Measurements from ENCODE around the gene HVCN1.
"Not testable (repeated sequence)": the region's sequence is repeated elsewhere in the genome, so short reads cannot be mapped to it uniquely, and the experiment has no call there.

Gene HVCN1

GRCh38 chr12:110667671-110668070 lies 21.2 kb downstream of the HVCN1 start:
- TF ChIP-seq, protein P1, sequence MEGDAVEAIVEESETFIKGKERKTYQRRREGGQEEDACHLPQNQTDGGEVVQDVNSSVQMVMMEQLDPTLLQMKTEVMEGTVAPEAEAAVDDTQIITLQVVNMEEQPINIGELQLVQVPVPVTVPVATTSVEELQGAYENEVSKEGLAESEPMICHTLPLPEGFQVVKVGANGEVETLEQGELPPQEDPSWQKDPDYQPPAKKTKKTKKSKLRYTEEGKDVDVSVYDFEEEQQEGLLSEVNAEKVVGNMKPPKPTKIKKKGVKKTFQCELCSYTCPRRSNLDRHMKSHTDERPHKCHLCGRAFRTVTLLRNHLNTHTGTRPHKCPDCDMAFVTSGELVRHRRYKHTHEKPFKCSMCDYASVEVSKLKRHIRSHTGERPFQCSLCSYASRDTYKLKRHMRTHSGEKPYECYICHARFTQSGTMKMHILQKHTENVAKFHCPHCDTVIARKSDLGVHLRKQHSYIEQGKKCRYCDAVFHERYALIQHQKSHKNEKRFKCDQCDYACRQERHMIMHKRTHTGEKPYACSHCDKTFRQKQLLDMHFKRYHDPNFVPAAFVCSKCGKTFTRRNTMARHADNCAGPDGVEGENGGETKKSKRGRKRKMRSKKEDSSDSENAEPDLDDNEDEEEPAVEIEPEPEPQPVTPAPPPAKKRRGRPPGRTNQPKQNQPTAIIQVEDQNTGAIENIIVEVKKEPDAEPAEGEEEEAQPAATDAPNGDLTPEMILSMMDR (IDR thresholded peaks at IDR 0.05; ENCODE audit: low read depth, low read length), result no peak
- DNase-seq (ENCODE audit: extremely low read depth, low read depth), result no peak

DNA sequence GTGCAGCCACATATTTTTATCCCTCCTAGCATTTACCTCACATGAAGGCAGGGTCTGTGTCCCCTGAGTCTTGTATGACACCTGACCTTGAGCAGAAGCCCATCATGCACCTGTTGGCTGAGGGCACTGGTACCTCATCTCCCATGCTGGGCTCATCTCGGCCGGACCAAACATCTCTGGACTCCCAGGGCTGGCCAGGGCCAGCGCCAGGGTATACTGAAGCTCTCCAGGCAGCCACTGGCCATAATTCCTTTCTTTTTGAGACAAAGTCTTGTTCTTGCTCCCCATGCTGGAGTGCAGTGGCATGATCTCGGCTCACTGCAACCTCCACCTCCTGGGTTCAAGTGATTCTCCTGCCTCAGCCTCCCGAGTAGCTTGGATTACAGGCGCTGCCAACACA lies 22.0 kb downstream of the HVCN1 start:
- DNase-seq (ENCODE audit: extremely low read depth, low read depth), result no peak

GRCh38 chr12:110661337-110661972 lies 27.5 kb downstream of the HVCN1 start:
- no peak for DNase-seq (ENCODE audit: extremely low read depth, low read depth)
- TF ChIP-seq, protein P1 (IDR thresholded peaks at IDR 0.05; ENCODE audit: low read depth, low read length), result no peak

More for the DNA sequence above, 22.0 kb downstream of the HVCN1 start:
- TF ChIP-seq, protein P1 (IDR thresholded peaks at IDR 0.05; ENCODE audit: low read depth, low read length), result no peak

GRCh38 chr12:110658878-110659277 lies 30.0 kb downstream of the HVCN1 start:
- TF ChIP-seq, protein P1 (IDR thresholded peaks at IDR 0.05; ENCODE audit: low read depth, low read length), result no peak
- DNase-seq (ENCODE audit: extremely low read depth, low read depth), result no peak

DNA sequence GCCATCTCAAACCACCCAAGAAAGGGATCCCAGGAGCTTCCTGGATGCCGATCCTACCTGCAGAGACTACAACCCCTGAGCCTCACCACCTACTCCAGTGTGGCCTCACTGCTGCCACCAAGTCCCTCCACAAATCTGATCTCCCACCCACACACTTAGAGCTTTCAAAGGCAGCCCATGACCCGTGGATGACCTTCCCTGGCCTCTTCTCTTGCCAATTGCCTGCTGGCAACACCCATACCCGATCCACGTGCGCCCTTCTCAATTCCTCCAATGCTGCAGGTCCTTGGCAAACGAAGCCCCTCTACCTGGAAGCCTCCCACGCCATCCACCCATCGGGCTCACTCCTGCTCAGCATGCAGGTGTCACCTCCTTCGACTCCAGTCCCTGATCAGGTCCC lies 30.7 kb downstream of the HVCN1 start:
- no peak for DNase-seq (ENCODE audit: extremely low read depth, low read depth)
- TF ChIP-seq, protein P1 (IDR thresholded peaks at IDR 0.05; ENCODE audit: low read depth, low read length), result no peak

GRCh38 chr12:110657747-110658146 lies 31.2 kb downstream of the HVCN1 start:
- DNase-seq (ENCODE audit: extremely low read depth, low read depth), result no peak
- TF ChIP-seq, protein P1 (IDR thresholded peaks at IDR 0.05; ENCODE audit: low read depth, low read length), result no peak

GRCh38 chr12:110656071-110656655 lies 32.8 kb downstream of the HVCN1 start:
- TF ChIP-seq, protein P1 (IDR thresholded peaks at IDR 0.05; ENCODE audit: low read depth, low read length), result no peak
- DNase-seq (ENCODE audit: extremely low read depth, low read depth), result no peak

DNA sequence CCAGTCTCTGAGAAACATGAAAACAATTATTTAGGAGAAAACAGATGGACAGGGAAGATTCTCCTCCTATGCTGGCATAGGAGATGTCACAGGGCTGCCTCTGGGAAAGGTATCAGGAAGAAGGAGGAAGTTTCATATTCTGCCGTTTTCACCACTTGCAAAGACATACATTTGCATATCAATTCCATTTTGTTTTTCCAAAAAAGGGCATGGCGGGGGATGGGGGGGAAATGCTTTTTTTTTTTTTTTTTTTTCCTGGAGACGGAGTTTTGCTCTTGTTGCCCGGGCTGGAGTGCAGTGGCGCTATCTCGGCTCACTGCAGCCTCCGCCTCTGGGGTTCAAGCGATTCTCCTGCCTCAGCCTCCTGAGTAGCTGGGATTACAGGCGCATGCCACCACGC lies 34.7 kb downstream of the HVCN1 start:
- DNase-seq (ENCODE audit: extremely low read depth, low read depth), result not testable (repeated sequence)
